GM19438 (cell line): ENCODE measurements around the gene KRTAP12-4.
"Not testable (repeated sequence)": the region's sequence is repeated elsewhere in the genome, so short reads cannot be mapped to it uniquely, and the experiment has no call there.

Experiments
- ATAC-seq: cut with Tn5 transposase; IDR thresholded peaks from one replicate; pipeline ENCODE4 v1.9.1; 2021; ENCODE audit warnings: low read depth; ENCODE audit not compliant: unreplicated experiment

Gene KRTAP12-4

GRCh38 chr21:44689740-44690139 lies 35.3 kb upstream of the KRTAP12-4 start:
- not testable (repeated sequence) for ATAC-seq

GRCh38 chr21:44687671-44688070 lies 33.2 kb upstream of the KRTAP12-4 start:
- ATAC-seq = no peak

- ATAC-seq = no peak
Measured at GRCh38 chr21:44686843-44687561, 32.5 kb upstream of the KRTAP12-4 start.

- no peak for ATAC-seq
Measured at GRCh38 chr21:44686000-44686781, 31.7 kb upstream of the KRTAP12-4 start.

GRCh38 chr21:44685050-44685449 lies 30.6 kb upstream of the KRTAP12-4 start:
- not testable (repeated sequence) for ATAC-seq

- no peak for ATAC-seq
Measured at GRCh38 chr21:44684483-44684882, 30.0 kb upstream of the KRTAP12-4 start.

GRCh38 chr21:44684077-44684476 lies 29.6 kb upstream of the KRTAP12-4 start:
- no peak for ATAC-seq

GRCh38 chr21:44682580-44683151 lies 28.2 kb upstream of the KRTAP12-4 start:
- ATAC-seq = no peak

GRCh38 chr21:44681861-44682579 lies 27.6 kb upstream of the KRTAP12-4 start, which contains the start of gene KRTAP12-1:
Gene KRTAP12-1, minus strand, starts transcription at chr21:44682163. Its CDS starts 40 bp downstream, at chr21:44682123.
- ATAC-seq = no peak

GRCh38 chr21:44681152-44681551 lies 26.7 kb upstream of the KRTAP12-4 start:
- ATAC-seq = no peak

GRCh38 chr21:44677881-44678280 lies 23.4 kb upstream of the KRTAP12-4 start:
- ATAC-seq = no peak

GRCh38 chr21:44671911-44672310 lies 17.5 kb upstream of the KRTAP12-4 start:
- no peak for ATAC-seq

GRCh38 chr21:44670642-44671432 lies 16.4 kb upstream of the KRTAP12-4 start:
- no peak for ATAC-seq

GRCh38 chr21:44667612-44668011 lies 13.2 kb upstream of the KRTAP12-4 start:
- ATAC-seq = no peak

- no peak for ATAC-seq
Measured at GRCh38 chr21:44666401-44667320, 12.2 kb upstream of the KRTAP12-4 start, which contains the start of gene KRTAP12-2. Gene KRTAP12-2, minus strand, starts transcription at chr21:44666927. Its CDS starts 41 bp downstream, at chr21:44666886.

GRCh38 chr21:44664691-44665090 lies 10.2 kb upstream of the KRTAP12-4 start:
- no peak for ATAC-seq

- ATAC-seq = not testable (repeated sequence)
Measured at GRCh38 chr21:44661567-44661966, 7.1 kb upstream of the KRTAP12-4 start.

GRCh38 chr21:44658913-44659595 lies 4.6 kb upstream of the KRTAP12-4 start:
- ATAC-seq = no peak
